ENCODE measurements around the gene CNKSR2.
"Not testable (repeated sequence)": the region's sequence is repeated elsewhere in the genome, so short reads cannot be mapped to it uniquely, and the experiment has no call there.

CNKSR2 gene

DNA sequence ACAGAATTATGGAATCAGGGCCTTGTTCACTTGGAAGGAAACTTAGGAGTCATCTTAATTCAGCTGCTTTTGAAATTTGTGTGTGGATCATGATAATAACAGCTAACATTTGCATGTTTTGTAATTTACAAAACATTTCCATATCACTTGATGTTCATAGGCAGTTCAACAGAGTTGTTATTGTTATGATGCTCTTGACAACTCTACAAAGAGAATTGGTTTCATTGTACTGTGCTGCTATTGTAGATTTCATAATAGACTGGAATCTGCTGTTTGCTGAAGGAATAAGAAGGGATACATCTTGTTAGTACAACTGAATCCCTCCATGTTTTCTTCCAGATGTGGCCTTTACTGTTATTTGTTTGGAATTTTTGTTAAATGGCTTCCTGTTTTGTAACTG lies 83.5 kb downstream of the CNKSR2 start:
- DNase-seq: no peak

DNA sequence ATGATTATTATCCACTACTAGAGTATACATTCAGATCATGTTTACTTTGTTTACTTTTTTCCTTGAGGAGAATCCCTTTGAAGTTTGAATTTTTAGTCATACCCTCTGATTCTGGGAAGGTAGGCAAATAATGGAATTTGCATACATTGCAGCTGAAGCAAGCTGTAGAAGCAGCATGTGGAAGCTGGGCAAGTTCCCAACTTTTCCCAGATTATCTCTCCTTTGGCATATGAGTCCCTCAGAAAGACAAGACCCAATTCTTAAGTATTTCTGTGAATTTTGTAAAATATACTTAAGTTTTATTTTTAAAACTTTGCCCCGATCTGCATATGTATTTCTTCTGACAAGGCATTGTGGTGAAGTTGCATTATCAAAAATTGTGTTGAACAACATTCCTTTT lies 94.9 kb downstream of the CNKSR2 start:
- no peak for DNase-seq

DNA sequence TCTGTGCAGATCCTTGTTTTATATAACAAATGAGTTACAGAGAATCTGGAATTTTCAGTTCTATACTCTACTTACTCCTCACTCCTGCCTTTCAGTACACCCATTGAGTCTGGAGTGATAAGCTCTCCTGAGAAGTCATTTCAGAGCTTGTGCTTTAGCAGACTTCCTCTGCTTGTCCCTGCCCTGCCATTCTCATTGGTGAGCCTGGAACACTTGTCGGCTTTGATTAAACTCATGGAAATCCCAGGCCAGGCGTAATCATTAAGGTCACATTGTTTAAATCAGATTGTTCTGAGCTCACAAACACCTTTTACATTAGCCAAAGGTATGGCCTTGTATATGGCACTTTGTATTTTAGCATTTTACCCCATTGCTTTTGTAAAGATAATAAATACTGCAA lies 102.7 kb downstream of the CNKSR2 start:
- DNase-seq: no peak

DNA sequence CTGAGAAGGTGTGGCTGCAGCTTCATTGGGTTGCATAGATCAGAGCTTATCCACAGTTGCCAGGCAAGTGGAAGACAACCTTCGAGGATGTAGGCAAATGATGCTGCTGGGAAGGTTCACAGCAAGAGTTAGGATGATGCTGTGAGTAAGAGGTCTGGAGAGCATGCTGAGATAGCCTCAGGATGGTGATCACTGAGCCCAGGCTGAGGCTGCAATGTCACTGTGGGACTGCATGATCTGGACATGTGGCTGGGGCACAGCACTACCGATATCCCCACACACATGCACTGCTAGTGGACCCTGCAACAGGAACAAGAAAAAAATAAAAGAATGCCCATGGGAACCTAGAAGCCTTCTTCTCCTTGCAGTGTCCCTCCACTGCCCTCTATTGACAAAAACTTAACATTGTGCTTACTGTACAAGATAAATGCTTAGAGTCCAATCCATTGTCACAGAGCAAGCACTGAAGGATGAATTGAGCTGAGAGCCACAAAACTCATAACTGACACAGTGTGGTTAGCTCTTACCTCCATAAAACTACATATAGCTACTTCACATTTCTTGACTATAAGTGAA lies 105.6 kb downstream of the CNKSR2 start:
- no peak for DNase-seq

DNA sequence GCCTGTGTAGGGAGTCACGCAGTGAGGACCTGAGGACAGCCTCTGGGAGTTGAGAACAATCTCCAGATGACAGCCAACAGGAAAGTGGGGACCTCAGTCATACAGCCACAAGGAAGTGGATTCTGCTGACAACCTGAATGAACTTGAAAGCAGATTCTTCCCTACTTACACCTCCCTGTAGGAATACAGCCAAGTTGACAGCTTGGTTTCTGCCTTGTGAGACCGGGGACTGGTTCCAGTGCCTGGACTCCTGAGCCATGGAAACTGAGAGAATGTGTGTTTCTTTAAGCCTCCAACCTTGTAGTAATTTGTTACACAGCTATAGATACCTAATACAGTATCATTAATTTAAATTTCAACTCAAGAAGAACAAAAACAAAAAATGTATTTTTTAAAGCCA lies 107.5 kb downstream of the CNKSR2 start:
- DNase-seq: no peak

DNA sequence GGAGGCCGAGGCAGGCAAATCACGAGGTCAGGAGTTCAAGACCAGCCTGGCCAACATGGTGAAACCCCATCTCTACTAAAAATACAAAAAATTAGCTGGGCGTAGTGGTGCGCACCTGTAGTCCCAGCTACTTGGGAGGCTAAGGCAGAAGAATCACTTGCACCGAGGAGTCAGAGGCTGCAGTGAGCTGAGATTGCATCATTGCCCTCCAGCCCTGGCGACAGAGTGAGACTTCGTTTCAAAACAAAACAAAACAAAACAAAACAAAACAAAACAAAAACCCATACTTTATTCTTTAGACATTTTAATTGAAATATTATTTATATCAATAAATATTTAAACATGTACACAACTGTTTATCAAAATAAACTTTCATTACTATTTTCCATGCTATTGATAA lies 109.8 kb downstream of the CNKSR2 start:
- DNase-seq: not testable (repeated sequence)

DNA sequence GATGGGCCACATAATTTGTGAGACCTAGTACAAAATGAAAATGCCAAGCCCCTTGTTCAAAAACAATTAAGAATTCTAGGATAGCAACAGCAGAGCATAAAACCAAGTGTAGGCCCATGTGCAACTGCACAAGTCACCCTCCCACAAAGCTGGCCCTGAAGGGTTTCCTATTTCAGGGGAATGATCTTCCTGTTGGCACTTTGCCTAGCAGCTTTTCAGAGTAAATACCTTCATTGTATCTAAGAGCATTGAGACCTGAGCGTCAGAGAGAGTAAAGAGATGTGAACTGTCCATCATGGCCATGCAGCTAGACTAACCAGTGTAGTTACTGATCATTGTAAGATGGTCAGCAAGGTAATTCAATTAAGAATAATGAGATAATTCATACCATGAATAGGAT lies 113.6 kb downstream of the CNKSR2 start:
- no peak for DNase-seq

DNA sequence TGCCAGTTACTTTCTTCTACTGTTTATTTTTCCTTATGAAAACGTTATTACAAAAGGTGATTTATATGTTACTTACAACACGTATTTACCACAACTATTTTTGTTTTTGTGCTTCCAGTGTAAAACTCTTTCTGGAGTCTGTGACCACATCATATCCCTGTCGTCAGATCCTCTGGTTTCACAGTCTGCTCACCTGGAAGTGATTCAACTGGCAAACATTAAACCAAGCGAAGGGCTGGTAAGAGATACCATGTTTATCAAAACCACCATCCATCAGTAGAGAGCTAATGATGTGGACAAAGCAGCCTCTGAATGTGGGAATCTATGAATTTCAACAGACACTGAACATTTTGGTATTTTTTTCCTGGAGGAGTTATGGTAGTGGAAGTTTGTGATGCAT lies 116.1 kb downstream of the CNKSR2 start:
- DNase-seq: no peak

DNA sequence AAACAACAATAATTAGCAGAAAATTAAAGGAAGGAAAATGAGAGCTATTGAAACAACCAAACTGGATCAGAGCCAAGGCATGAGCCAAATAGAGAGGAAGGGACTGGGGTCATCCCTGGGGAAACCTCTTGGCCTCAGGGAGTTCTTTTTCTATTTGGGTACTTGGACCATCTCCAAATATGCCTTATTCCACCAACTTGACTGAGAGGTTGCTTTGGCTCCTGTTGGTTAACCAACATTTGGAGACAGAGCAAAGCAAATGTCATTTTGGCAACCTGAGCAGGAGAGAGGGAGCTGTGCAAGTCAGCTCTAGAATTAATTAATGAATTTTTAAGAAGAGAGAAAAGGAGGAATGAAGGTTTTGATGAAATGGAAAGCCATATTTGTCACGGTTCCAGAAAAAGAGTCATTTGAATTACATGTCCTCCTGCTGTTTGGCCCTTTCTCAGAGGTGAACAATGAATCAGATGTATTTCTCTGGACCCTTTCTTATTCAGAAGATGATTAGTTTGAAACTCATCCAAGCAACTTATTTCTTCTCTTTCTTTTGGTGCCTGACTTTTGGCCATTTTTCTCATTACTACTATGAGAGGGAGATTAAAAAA lies 119.1 kb downstream of the CNKSR2 start:
- DNase-seq: no peak

DNA sequence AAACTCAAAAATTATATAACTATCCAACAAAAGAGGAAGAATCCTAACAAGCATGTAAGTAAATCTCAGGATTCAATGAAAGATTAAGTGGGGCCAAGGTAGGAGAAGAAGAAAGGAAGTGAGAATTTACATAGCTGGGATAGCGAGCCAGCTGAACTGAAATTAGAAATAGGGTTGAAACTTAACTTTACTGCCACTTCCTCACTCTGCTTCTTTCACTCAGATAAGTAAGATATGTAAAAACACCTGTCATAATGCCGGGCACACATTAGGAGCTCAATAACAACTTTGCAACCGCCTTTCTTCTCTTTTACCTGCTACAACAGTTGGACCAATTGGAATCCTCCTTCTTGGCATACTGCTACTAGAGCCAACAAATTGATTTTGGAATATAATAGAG lies 129.4 kb downstream of the CNKSR2 start:
- no peak for DNase-seq

DNA sequence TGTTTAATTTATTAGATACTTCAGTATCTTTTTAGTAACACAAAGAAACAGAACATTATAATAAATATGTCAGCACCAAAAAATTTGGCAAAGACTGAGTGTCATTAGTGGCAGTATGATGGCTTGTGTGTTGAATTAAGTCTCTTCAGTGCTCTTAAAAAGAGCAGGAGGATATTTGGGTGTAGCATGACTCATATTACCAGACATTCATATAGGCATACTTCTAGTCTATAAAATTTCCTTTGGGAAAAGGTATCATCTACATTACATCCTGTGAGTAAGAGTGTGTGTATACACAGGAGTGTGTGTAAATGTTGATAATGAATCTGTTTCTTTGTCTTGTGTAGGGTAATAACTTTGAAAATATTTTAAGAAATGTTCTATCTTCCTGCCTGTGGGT lies 135.7 kb downstream of the CNKSR2 start:
- DNase-seq: no peak

DNA sequence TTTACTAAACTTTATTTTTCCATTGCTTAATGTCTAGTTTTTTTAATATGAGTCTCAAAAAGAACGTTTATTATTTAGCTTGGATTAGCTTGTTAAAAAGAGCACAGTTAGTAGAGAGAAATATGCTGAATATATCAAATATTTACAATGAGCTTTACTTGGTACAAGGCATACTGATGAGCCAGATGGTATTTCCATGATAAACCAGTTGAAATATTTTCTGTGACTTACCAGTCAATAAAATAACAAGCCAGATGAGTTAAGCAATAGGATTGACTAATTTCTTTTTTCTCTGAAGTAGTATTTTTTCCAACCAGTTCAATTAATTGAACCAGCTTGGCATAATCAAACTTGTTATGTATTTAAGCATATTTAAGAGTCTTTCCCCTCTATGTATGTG lies 149.8 kb downstream of the CNKSR2 start:
- no peak for DNase-seq

DNA sequence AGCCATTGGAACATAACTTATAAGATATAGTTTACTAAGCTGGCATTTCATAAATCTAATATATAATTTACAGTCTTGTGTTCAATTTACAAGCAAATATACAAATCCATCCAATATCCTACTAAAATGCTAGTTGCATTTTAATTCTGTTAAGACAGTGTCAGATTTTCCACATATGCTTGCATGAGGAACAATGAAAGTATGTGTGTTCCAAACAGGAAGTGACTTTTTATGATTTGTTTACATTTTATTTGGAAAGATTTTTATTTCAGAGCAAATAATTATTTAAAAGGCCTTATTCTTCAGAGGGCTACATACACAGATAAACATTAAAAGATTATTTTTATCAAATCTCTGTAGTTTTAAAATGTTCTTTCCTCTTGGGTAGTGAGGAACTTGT lies 153.9 kb downstream of the CNKSR2 start:
- DNase-seq: no peak

DNA sequence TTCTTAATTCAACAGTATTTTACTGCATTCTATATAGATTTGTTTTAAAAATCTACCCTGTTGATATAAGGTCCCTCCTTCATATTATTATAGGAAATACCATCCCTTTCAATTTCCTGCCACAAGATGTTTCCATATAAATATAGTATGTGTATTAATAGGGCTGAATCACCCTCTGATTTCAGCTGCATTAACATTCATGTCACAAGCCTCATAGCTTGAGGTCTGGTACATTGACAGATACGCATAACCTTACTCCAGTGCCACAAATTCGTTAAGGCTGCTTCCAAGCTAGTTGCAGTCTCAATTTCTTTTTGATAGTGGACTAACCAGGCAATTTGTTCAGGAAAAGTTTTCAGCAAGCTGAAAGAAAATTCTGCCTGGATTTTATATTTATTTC lies 155.6 kb downstream of the CNKSR2 start:
- no peak for DNase-seq

DNA sequence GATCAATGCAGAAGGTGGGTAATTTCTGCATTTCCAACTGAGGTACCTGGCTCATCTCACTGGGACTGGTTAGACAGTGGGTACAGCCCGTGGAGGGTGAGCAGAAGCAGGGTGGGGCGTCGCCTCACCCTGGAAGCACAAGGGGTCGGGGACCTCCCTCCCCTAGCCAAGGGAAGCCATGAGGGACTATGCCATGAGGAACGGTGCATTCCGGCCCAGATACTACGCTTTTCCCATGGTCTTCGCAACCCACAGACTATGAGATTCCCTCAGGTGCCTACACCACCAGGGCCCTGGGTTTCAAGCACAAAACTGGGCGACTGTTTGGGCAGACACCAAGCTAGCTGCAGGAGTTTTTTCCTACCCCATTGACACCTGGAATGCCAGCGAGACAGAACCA lies 170.4 kb downstream of the CNKSR2 start:
- not testable (repeated sequence) for DNase-seq

DNA sequence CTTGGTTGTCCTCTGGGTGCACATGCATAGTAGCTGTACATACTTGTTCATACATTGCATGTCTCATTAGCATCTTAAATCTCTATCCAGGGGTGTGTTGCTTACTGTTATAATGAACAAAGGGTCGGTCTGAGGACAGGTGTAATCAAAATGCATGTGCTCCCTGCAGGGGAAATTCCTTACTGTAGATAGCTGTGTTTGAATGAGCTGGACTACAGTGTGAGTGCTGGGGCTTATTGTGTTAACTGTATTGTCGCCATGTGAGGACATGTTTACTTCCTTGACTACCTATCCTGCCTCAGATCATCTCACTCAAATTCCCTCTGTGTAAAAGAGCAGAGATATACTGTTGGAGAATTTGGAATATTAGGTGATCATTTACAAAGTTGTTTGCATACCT lies 185.2 kb downstream of the CNKSR2 start:
- DNase-seq: no peak

DNA sequence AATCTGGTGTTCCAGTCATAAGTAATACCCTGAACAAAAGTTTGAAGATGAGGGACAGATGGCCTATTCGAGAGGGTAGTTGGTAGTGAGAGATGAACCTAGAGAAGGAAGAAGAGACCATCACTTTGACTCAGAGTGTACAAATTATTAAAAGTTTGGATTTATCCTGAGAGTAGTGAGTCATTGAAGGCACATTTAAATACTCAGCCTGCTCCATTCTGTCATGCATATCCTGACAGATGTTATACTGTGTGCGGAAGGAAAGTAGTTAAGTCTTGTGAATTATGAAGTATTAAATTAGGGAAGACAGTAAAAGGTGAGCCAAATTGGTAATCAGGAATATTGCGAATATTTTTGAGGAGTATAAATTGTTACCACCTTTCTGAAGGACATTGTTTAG lies 190.8 kb downstream of the CNKSR2 start:
- DNase-seq: no peak

DNA sequence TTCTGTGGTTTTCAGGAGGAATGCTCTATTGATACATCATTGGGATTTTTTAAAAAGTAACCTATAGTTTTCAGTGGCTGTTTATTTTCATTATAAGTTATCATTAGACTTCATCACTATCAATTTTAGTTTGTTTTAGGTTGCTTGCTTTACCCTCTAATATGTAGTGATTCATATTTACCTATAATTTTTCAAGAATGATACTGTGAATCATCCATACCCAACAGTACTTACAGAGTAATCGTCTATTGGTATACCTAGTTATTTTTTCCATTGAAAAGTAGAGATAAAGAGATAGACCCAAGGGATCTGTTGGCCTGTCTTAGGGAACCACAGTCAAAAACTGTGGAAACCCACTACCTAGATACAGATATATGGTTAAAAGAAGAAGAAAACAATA lies 200.6 kb downstream of the CNKSR2 start:
- DNase-seq: no peak

DNA sequence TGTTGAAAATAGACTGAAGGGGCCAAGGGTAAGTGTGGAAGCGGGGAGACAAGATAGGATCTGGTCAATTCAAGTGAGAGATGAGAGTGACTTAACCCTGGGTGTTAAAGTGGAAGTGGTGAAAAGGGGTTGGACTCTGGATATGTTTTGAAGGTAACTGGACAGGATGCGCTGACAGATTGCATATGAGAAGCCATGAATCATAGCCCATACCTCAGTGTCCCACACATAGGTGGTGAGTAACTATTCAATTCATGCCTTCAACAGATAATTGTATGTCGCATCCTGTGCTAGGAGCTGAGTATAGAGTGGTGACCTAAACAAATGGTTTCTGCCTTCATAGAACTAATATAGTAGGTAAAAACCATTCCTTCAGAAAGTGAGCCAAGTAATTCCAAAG lies 207.3 kb downstream of the CNKSR2 start:
- DNase-seq: no peak

DNA sequence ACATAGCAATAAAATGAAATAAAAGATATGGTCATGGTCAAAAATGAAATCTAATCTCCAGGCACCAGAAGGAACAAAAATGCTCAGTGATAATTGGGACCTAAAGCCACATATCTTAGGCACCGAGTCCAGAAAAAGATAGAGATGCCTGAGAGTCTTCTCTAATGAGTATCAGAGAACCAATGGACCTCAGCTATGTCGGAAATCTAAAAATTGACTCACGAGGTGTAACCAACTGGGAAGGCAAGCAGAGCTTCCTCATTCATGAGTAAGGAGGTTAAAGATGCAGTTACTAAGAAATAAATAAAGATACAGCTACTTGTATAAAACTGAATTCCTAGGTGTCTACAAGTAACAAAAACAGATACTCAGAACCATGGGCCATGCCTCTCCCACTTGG lies 211.8 kb downstream of the CNKSR2 start:
- no peak for DNase-seq

DNA sequence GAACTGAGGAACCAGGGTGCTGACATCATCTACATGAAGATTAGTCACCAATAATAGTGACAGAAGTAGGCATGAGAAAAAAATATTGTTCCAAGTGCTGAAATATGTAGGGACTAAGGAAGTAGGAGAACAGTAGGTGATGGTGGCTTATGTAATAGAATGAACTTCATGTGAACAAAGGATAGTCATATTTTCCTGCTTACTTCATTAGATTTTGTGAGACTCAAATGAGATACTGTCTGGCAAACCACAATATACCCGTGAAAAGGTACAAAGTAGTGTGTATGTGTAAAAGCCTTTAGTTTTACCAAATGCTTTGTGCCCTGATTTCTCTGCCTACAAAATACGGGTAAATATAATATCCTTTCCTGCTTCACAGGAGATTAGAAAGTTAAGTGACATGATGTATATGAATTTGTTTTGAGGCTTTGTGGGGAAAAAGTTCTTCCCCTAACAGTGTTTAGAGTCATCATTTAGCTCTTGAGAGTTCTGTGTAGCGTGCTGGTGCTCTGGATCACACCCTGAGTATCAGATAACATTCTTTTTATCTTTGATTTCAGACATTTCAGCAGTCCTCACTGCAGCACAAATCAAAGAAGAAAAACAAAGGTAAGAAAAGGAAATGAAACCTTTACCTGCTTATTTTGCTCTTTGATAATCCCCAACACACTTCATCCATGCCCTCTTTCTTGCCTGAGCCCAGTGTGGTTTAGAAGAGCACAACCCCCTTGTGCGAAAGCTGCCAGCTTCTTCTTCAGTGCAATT lies 216.0 kb downstream of the CNKSR2 start:
- DNase-seq: no peak

DNA sequence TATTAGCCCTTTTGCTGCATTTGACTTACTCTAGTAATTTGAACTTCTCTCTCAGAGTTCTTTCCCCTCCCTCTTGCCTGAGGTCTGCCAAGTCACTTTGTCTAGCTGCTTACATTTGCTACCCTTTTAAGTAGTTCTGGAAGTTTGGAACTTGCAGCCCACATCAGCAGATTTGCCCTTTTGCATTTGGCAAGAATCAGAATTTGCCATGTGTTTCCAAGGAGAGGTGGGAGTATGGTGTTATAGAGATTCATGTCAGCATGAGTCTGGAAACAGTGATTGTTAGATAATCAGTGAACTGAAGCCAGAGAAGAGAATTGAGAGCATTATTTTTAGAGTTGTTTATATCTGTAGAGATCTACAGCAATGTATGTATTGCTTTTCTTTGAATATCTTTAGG lies 231.8 kb downstream of the CNKSR2 start:
- DNase-seq: no peak

DNA sequence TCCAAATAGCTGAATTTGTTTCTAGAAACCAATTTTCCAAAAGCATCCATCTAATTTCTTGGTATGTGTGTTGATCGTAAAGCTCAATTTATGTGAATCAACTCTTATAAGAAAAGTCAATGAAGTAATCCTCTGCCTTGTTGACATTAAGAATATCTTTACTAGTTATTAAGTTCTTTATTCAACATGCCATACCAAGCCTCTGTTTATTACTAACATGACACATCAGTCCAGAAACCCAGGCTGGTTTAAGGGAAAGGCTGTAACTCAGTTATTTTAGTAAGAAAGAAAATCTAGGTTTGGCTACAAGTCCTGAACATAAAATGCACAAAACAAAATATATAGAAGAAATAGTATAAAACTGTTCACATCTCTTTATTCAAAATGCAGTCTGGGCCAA lies 235.9 kb downstream of the CNKSR2 start:
- DNase-seq: no peak

DNA sequence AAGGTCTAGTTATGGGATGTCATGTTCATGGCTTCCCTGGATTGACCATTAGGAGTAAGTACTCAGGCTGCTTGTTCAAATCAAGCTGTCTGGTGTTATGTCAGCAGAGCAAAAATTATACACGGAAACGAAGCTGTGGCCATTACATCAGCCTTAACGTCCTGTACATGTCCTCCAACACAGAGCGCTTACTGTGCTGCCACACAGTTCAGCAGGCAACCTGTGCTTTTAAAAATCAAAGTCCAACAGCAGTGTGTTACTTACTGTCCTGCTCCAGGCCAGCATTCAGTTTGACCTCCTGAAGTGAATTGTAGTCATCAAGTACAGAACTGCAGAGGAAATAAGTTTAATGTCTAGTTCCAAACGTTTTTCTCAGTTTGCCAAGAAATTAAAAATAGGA lies 237.9 kb downstream of the CNKSR2 start:
- no peak for DNase-seq

DNA sequence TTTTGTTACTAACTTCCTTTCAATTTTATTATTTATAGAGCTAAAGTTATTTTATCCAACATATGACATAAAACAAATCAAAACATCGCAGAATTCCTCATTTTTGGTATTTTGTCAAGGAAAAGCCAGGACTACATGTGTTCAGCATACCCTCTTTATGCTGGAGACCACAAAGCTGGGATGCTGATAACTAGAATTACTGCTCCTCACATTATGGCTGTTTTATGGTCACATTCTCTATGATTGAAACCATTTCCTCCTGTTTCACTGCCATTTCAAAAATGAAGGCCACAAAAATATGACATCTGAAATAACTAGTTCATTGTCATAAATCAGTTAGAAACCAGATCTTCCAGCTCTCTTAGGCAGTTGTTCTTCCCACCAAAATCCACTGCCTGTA lies 242.2 kb downstream of the CNKSR2 start:
- no peak for DNase-seq
